SHP77 (cell line): ENCODE measurements around the gene LRRC8B.
"Not testable (repeated sequence)": the region's sequence is repeated elsewhere in the genome, so short reads cannot be mapped to it uniquely, and the experiment has no call there.

Source experiments
- DNase-seq, 2 experiments: peaks; one replicate each; lab custom pipeline; 2025; lab: John Stamatoyannopoulos, UW

LRRC8B gene

DNA sequence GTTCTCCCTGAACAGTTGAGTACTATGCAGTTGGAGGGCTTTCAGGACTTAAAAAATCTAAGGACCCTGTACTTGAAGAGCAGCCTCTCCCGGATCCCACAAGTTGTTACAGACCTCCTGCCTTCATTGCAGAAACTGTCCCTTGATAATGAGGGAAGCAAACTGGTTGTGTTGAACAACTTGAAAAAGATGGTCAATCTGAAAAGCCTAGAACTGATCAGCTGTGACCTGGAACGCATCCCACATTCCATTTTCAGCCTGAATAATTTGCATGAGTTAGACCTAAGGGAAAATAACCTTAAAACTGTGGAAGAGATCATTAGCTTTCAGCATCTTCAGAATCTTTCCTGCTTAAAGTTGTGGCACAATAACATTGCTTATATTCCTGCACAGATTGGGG is 59.6 kb downstream of the LRRC8B start:
- no peak for DNase-seq

DNA sequence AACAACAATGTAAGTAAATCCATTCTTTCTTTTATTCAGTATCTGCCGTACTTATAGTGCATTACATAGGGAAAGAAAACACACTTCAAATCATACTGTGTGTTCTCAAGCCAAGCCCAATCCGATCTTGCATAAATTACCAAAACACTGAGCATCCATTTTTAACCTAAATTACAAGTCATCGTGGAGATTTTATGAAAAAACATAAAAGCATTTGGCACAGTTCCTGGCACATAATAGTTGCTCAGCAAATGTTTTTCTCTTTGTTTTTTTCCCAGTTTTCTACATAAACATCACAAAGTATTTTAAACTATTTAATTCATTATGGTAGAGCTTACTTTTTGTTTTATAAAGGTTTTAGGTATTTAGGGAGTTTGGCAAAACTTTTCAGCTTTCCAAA is 60.2 kb downstream of the LRRC8B start:
- DNase-seq: no peak

DNA sequence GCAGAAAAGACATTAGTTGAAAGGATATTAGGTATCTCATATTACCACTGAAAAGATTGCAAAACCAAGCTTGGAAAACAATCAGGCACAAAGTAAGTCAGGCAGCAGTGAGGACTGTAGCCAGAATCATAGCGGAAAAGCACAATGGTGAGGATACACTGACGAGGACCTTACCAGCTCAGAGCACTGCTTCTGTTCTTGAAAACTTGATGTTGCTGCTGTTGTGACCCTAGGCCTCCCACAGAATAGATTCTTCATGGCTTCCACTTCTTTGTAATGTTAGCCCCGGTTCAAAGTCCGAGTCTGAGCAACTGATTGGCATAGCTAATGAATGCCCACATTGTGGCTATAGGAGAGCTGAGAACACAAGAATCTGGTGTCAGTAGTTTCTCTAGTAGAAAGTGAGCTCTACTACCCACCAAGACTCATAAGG is 63.1 kb downstream of the LRRC8B start:
- no peak for DNase-seq

DNA sequence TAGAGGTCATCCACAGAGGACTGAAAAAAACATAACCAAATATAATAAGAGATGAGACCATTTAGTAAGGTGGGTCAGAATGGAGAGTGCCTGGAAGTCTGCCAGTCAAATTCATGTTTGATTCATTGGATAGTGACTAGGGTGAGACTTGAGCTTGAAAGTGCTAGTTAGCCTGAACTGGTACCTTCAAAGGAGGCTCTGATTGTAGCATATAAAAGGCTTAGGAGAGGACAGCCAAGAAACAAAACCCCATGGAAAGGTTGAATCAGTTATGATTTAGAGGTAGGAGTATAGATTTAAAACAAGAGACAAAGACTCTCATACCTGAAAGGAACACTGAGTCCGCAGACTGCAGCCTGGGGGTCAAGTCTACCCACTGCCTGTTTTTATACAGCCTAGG is 63.9 kb downstream of the LRRC8B start:
- no peak for DNase-seq

DNA sequence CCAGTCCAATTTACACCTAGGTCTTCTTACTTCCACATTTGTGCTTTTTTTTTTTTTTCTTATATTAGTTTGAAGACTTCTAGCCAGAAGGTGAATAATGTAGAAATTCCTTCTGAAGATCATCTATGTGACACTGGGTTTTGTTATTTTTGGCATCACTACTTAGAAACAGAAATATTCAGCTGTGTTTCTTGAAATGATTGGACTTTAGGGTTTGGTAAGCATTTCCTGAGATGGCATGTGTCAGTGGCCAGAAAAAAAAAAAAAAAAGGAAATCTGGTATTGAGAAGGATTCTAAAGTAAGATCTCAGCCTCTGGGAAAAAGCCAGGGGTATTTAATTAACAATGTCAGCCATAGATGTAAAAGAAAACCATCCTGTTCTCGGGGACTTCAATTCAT is 64.9 kb downstream of the LRRC8B start:
- no peak for DNase-seq

DNA sequence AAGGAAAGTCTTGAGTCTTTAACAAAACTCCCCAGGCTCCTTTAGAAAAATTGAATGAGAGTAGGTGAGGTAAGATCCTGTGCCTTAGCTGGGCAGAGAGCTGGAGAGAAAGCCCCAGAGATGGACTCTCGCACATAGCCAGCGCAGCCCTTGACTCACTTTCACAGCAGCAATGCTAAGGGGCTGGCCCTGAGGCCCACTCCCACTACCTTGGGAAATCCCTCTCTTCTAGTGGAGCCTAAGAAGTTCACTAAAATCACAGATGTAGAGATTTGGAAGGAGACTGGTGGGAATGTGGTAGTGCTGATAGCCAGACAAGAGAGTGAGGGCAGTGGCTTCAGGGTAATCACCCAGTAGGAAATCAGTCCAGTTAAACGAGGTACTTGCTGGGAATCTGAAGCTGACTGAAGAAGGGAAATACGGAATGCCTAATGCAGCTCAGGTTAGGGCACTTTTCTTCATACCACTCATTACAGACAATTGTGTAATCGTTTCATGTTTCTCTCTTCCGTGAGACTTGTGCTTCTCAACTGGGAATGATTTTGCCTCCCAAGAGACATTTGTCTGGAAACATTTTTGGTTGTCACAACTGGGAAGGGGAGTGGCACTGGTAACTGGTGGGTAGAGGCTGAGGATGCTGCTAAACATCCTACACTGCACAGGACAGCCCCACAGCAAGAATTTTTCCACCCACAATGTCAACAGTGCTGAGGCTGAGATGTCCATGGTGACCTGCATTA is 65.9 kb downstream of the LRRC8B start:
- no peak for DNase-seq

- DNase-seq: not testable (repeated sequence)
Observed at GRCh38 chr1:89592861-89593302, 68.3 kb downstream of the LRRC8B start.

GRCh38 chr1:89594096-89594740 is 69.6 kb downstream of the LRRC8B start:
- DNase-seq: no peak

DNA sequence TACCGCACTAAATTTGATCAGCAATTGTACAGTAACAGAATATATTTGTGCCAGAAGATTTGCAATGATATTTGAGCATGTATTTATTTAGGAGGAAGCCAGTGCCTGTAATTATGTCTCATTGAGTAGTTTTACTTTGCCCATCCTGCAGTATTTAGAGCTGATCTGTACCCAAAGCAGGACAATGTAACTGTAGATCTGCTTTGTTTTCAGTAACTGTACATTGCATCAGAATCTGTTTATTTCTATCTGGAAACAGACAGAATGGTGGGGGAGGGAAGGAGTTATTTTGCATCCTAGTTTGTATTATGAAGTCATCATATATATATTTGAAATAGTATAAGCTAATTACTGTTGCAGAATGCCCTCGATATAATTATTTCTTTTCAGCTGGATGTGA is 72.1 kb downstream of the LRRC8B start:
- DNase-seq: no peak

GRCh38 chr1:89598450-89599331 is 74.1 kb downstream of the LRRC8B start:
- peak; percentile 3 to 11 for DNase-seq

- no peak for DNase-seq
Observed at GRCh38 chr1:89599332-89599630, 74.7 kb downstream of the LRRC8B start.

- no peak for DNase-seq
Observed at GRCh38 chr1:89600451-89601224, 76.0 kb downstream of the LRRC8B start.

- no peak for DNase-seq
Observed at GRCh38 chr1:89602871-89603404, 78.3 kb downstream of the LRRC8B start.

- no peak for DNase-seq
Observed at GRCh38 chr1:89603651-89604413, 79.2 kb downstream of the LRRC8B start.

DNA sequence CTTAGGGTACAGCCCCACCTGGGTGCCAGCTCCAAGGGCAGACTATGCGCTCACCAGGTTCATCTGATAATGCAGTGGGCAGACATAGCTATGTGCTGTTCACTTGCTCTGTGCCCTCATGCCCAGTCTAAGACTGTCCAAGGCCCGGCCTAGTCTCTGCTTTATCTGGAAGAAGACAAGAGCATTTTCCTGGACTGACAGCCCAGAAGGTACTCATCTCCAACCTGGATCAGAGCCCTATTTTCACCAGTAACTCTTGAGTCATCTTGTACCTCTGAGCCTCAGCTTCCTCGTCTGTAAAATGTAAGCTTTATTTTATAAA is 79.7 kb downstream of the LRRC8B start:
- no peak for DNase-seq

- no peak for DNase-seq
Observed at GRCh38 chr1:89605692-89606091, 81.1 kb downstream of the LRRC8B start.

GRCh38 chr1:89606227-89606980 is 81.8 kb downstream of the LRRC8B start:
- no peak for DNase-seq

- DNase-seq: no peak
Observed at GRCh38 chr1:89607156-89607555, 82.5 kb downstream of the LRRC8B start.

DNA sequence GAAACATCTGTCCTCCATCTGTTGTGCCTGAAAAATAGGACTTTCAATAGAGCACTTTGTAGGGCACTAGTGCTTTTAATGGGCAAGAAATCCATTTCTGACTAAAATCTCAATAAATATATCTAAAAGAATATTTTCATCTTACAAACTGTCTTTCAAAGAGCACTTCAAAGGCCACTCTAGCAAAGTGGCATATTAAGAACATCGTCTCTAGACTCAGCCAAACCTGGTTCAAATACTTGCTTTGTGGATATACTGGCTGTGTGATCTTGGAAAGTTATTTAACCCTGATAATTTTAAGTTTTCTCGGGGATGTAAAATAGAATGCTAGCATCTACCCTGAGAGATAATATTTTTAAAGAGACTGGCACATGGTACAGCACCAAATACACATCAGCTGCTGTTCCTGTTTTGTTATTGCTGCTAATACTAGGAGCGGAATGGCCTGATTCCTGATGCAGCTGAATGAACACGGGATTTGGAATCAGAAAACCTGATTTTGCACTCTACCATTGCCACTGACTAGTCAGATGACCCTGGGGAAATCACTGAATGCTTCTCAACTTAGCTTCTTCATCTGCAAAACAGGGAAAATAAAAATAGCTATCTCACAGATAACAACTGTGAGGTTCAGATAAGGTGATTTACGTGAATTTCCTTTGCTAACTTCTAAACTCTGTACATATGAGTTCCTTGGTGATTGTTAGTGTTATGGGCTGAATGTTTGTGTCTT is 83.1 kb downstream of the LRRC8B start:
- no peak for DNase-seq
